ENCODE data around the gene USP53.
A peak's percentile ranks its signal among the peaks of the same experiment; 100 is the strongest.

The USP53 gene

GRCh38 chr4:119211867-119212233 is 663 bp upstream of the USP53 start:
- no peaks in the 10 kb centered on the region for H3K36me3 ChIP-seq
- TF ChIP-seq, protein P1, sequence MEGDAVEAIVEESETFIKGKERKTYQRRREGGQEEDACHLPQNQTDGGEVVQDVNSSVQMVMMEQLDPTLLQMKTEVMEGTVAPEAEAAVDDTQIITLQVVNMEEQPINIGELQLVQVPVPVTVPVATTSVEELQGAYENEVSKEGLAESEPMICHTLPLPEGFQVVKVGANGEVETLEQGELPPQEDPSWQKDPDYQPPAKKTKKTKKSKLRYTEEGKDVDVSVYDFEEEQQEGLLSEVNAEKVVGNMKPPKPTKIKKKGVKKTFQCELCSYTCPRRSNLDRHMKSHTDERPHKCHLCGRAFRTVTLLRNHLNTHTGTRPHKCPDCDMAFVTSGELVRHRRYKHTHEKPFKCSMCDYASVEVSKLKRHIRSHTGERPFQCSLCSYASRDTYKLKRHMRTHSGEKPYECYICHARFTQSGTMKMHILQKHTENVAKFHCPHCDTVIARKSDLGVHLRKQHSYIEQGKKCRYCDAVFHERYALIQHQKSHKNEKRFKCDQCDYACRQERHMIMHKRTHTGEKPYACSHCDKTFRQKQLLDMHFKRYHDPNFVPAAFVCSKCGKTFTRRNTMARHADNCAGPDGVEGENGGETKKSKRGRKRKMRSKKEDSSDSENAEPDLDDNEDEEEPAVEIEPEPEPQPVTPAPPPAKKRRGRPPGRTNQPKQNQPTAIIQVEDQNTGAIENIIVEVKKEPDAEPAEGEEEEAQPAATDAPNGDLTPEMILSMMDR (IDR thresholded peaks at IDR 0.05): no peak
- peak overlapping the region; percentile 66 to 74 for H3K4me3 ChIP-seq (ENCODE audit: low read depth in 1 of 2, low read length in 1 of 2)
- no peaks in the 10 kb centered on the region for H3K9me3 ChIP-seq
- peaks cover 15 to 18% of the 10 kb centered on the region in 2 experiments for H3K4me1 ChIP-seq (ENCODE audit: control insufficient read depth in 1 of 2, insufficient read depth in 1 of 2, low read depth in 1 of 2, low read length in 1 of 2)
- peaks cover 37% of the 10 kb centered on the region for H3K27me3 ChIP-seq
- H3K27ac ChIP-seq: no peak overlapping the region

DNA sequence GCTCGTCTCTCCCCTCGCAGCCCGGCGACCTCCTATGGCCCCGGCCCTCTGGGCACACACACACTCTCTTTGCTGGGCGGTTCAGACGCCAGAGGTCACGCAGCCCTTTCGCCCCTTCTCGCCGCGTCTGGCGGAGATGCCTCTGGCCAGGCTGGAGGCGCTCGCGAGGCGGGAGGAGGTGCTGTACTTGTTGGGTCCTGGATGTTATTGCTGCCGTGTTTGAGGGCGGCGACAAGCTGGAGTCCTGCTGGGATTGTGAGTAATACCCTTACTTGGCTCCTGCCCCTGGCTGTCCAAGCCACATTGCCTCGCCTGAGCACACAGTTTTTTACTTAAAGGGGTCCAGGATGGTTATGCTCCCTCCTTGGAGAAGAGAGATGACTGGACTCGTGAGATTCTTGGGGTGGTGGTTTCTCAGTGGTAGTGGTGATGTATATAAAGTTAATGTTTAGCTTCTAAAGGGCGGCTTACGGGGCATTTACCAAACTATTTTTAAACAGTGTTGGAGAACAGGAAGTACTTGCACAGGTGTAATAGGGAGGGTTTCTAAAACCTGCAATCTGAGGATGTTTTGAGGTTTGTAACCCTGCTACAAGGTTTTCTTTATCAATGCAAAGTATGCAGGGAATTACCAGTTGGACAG is 572 bp downstream of the USP53 start:
- H3K9me3 ChIP-seq: no peaks in the 10 kb centered on the region
- TF ChIP-seq, protein P1 (IDR thresholded peaks at IDR 0.05): no peak
- peak overlapping the region; percentile 66 to 74 for H3K4me3 ChIP-seq (ENCODE audit: low read depth in 1 of 2, low read length in 1 of 2)
- H3K27ac ChIP-seq: peak overlapping the region; percentile 64
- H3K27me3 ChIP-seq: peaks cover 37% of the 10 kb centered on the region
- H3K36me3 ChIP-seq: no peaks in the 10 kb centered on the region
- H3K4me1 ChIP-seq (ENCODE audit: control insufficient read depth in 1 of 2, insufficient read depth in 1 of 2, low read depth in 1 of 2, low read length in 1 of 2): peaks cover 15 to 18% of the 10 kb centered on the region in 2 experiments

- Histone ChIP-seq H3K27ac (no peak overlapping the region), H3K4me1 (ENCODE audit: control insufficient read depth in 1 of 2, insufficient read depth in 1 of 2, low read depth in 1 of 2, low read length in 1 of 2) (peaks cover 7% of the 10 kb centered on the region in 2 experiments), H3K9me3 (no peaks in the 10 kb centered on the region), H3K4me3 (ENCODE audit: low read depth in 1 of 2, low read length in 1 of 2) (no peak overlapping the region), H3K36me3 (no peaks in the 10 kb centered on the region), H3K27me3 (peaks cover 7% of the 10 kb centered on the region)
- TF ChIP-seq, protein P1 (IDR thresholded peaks at IDR 0.05): no peak
Observed at GRCh38 chr4:119218093-119218492, 5.6 kb downstream of the USP53 start.

- H3K27me3 ChIP-seq: no peaks in the 10 kb centered on the region
- TF ChIP-seq, protein P1 (IDR thresholded peaks at IDR 0.05): no peak
- no peaks in the 10 kb centered on the region for H3K36me3 ChIP-seq
- H3K4me3 ChIP-seq (ENCODE audit: low read depth in 1 of 2, low read length in 1 of 2): no peak overlapping the region
- H3K4me1 ChIP-seq (ENCODE audit: control insufficient read depth in 1 of 2, insufficient read depth in 1 of 2, low read depth in 1 of 2, low read length in 1 of 2): no peaks in the 10 kb centered on the region
- no peak overlapping the region for H3K27ac ChIP-seq
- H3K9me3 ChIP-seq: no peaks in the 10 kb centered on the region
Observed at GRCh38 chr4:119221412-119221811, 8.9 kb downstream of the USP53 start.

DNA sequence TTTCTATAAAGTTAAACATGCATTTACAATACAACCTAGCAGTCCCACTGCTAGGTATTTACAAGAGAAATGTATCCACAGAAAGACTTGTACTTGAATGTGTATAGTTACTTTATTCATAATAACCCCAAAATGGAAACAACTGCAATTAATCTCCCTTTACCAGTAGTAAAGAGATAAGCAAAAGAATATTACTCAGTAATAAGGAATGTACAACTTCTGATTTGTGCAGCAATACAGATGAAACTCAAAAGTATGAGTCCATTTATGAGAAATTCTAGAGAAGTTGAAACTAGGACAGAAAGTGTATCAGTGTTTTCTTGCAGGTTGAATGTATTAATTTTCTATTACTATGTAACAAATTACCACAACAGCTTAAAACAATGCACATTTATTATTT is 15.2 kb downstream of the USP53 start:
- H3K9me3 ChIP-seq: no peaks in the 10 kb centered on the region
- H3K27ac ChIP-seq: no peak overlapping the region
- TF ChIP-seq, protein P1 (IDR thresholded peaks at IDR 0.05): no peak

More for the DNA sequence above, 15.2 kb downstream of the USP53 start:
- Histone ChIP-seq H3K27me3 (no peaks in the 10 kb centered on the region), H3K4me1 (ENCODE audit: control insufficient read depth in 1 of 2, insufficient read depth in 1 of 2, low read depth in 1 of 2, low read length in 1 of 2) (no peaks in the 10 kb centered on the region), H3K36me3 (no peaks in the 10 kb centered on the region), H3K4me3 (ENCODE audit: low read depth in 1 of 2, low read length in 1 of 2) (no peak overlapping the region)

Data from neutrophil (primary cell).